IPS-11a (cell line): ENCODE data around the gene RBM20.
"Not testable (repeated sequence)": the region's sequence is repeated elsewhere in the genome, so short reads cannot be mapped to it uniquely, and the experiment has no call there.

Experiments used
- H3K4me3 ChIP-seq: one replicate; pipeline ENCODE4 v1.5.1; 2013; ENCODE audit warnings: low read depth, low read length, control low read depth

Gene RBM20

GRCh38 chr10:110647136-110647430, 2.9 kb downstream of the RBM20 start:
- H3K4me3 ChIP-seq = no peak overlapping the region

GRCh38 chr10:110648692-110649346, 4.7 kb downstream of the RBM20 start:
- H3K4me3 ChIP-seq = no peak overlapping the region

GRCh38 chr10:110649347-110650264, 5.5 kb downstream of the RBM20 start:
- H3K4me3 ChIP-seq = no peak overlapping the region

GRCh38 chr10:110650265-110650668, 6.1 kb downstream of the RBM20 start:
- H3K4me3 ChIP-seq = no peak overlapping the region

- no peak overlapping the region for H3K4me3 ChIP-seq
Measured at GRCh38 chr10:110651044-110651958, 7.2 kb downstream of the RBM20 start.

GRCh38 chr10:110652475-110653118, 8.5 kb downstream of the RBM20 start:
- no peak overlapping the region for H3K4me3 ChIP-seq

GRCh38 chr10:110655320-110655719, 11.2 kb downstream of the RBM20 start:
- no peak overlapping the region for H3K4me3 ChIP-seq

GRCh38 chr10:110656612-110657011, 12.5 kb downstream of the RBM20 start:
- H3K4me3 ChIP-seq = no peak overlapping the region

GRCh38 chr10:110657973-110658691, 14.0 kb downstream of the RBM20 start:
- no peak overlapping the region for H3K4me3 ChIP-seq

- H3K4me3 ChIP-seq = no peak overlapping the region
Measured at GRCh38 chr10:110659558-110659957, 15.4 kb downstream of the RBM20 start.

GRCh38 chr10:110660289-110660688, 16.2 kb downstream of the RBM20 start:
- not testable (repeated sequence) for H3K4me3 ChIP-seq

GRCh38 chr10:110661292-110661691, 17.2 kb downstream of the RBM20 start:
- H3K4me3 ChIP-seq = no peak overlapping the region

GRCh38 chr10:110664483-110665420, 20.6 kb downstream of the RBM20 start:
- H3K4me3 ChIP-seq = no peak overlapping the region

GRCh38 chr10:110666259-110666658, 22.1 kb downstream of the RBM20 start:
- H3K4me3 ChIP-seq = not testable (repeated sequence)

GRCh38 chr10:110666673-110667072, 22.5 kb downstream of the RBM20 start:
- no peak overlapping the region for H3K4me3 ChIP-seq

GRCh38 chr10:110667620-110668343, 23.6 kb downstream of the RBM20 start:
- H3K4me3 ChIP-seq = no peak overlapping the region

GRCh38 chr10:110668443-110668842, 24.3 kb downstream of the RBM20 start:
- H3K4me3 ChIP-seq = no peak overlapping the region

GRCh38 chr10:110670335-110670734, 26.2 kb downstream of the RBM20 start:
- H3K4me3 ChIP-seq = no peak overlapping the region
